Stimulated activated CD8-positive, alpha-beta memory T cell treated with anti-CD3 and anti-CD28 coated beads, Interleukin-12 subunit alpha, Interleukin-12 subunit beta, amount 100 ng/mL, for 4 hours (primary cell): ENCODE data around the gene GDA.

Experiments
- DNase-seq: peaks from one replicate; pipeline ENCODE4 v3.0.0-alpha.2; 2020; ENCODE audit warnings: low read depth

GDA gene

DNA sequence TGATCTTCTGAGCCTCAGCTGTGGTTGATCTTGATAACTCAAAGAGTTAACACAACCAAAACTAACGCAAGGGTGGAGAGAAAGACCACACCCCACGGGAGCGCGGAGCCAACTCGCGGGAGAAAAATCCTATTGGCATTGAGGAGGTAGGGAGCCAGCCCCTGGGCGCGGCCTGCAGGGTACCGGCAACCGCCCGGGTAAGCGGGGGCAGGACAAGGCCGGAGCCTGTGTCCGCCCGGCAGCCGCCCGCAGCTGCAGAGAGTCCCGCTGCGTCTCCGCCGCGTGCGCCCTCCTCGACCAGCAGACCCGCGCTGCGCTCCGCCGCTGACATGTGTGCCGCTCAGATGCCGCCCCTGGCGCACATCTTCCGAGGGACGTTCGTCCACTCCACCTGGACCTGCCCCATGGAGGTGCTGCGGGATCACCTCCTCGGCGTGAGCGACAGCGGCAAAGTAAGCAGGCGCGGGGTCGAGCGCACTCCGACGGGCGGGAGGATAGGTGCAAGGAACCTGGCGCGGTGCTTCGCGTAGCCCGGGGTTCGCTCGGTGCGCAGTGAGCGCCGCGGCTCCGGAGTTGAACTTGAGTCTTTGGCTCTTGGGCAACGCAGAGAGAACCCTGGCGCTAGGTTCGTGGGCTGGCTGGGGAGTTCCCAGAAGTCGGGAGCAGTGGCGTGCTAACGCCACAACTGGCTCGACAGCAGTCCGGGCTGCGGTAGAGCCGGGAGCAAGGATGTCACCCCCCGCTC is at the start of gene GDA:
TSS of gene GDA (plus strand) at position 210 of the 745 bp plus-strand sequence. CDS start at position 330, 120 bp downstream.
- DNase-seq = no peak

DNA sequence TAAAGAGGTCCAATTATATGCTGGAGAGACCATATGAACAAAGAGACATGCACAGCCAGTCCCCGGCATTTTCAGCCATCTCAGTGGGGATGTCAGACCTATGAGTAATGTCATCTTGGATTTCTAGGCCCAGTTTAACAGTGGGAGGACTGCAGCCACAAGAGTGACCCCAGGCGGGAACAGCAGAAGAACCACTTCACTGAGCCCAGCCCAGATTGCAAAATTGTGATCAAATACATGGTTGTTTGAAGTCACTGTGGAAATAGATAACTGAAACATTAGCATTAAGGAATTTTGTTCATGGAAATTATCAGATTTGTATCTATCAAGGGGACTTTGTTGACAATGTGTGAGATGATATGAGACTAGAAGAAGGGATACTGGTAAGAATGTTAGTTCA is 46.7 kb upstream of the GDA start:
- DNase-seq = no peak

DNA sequence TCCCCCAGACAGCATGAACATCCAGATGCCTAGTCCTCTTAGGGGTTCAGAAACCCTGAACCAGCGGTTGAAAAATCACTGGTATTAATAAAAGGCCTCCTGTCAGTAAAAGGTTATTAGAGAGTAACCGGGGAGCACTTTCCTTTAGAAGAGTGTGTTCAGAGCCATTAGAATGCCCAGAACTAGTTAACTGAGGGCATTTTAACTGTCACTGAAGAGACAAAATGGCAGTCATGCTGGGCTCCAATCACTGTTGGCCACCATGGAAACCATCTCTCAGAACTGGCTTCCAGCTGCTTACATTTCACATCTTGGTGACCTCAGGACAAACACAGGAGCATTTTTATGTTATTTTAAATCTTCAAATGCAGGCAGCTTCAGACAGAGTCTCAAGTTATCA is 36.2 kb upstream of the GDA start:
- DNase-seq = no peak

DNA sequence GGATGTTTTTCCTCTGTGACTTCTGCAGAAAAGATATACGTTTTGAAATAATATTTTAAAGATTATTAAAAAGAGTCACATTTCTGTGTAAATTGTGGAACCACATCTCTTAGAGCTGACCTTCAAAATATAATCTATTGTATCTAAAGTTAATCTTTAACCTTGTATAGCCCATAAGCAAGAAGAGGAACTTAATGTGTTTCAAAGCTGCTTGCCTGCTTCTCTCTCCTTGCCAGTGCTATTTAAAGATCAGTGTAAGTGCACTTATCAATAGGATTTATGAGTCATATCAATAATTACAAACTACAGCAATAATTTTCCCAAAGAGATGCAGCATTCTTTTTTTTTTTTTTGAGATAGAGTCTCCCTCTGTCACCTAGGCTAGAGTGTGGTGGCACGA is 29.4 kb upstream of the GDA start:
- DNase-seq = no peak

DNA sequence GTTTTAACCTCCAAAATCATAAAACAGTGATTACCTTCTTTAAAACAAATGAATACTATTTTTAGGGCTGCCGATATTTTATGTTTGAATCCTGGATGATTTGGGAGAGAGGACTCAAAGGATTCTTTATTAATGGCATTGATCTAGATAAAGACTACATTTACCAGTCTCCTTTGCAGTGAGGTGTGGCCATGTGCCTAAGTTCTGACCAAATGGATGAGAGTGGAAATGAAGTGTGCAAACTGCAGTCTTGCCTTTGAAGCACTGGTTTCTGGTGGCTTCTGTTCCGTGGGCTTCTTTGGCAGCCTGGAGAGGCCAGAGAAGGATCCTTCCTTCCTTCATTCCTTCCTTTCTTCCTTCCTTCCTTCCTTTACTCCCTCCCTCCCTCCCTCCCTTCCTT is 24.3 kb upstream of the GDA start:
- no peak for DNase-seq

DNA sequence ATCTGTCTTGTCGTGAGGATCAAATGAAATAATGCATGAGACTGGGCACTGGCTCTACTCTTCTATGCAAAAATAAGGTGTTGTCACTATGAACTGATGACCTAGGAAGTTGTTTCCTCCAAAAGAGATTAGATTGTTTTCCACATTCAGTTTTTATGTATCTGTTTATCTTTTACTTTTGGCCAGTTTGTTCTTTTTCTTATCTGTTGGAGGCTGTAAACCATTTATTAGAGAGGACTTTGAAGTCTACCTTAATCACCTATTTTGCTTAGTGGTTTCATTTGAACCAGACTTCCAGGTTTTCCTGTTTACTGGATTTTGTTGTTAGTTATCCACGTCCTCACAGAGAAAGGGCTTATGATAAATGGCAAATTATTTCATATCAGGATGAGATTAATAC is 21.5 kb upstream of the GDA start:
- no peak for DNase-seq

DNA sequence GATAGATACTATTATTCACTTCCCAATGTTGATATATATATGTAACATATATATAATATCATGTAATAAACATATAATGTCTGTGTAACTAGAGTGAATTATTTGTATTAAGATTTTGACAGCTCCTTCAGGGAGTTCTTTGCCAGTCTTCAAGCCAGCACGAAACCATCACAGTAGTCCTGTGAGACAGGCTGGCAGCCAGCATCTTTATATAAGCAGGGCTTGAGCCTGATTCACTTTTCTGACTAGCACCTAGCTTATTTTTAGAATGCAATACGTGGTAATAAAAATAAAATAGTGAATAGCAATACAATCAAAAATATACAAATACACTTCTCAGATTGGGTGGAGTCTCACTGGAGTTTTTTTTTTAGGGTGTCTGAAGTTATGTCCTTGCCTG is 20.7 kb upstream of the GDA start:
- DNase-seq = no peak

DNA sequence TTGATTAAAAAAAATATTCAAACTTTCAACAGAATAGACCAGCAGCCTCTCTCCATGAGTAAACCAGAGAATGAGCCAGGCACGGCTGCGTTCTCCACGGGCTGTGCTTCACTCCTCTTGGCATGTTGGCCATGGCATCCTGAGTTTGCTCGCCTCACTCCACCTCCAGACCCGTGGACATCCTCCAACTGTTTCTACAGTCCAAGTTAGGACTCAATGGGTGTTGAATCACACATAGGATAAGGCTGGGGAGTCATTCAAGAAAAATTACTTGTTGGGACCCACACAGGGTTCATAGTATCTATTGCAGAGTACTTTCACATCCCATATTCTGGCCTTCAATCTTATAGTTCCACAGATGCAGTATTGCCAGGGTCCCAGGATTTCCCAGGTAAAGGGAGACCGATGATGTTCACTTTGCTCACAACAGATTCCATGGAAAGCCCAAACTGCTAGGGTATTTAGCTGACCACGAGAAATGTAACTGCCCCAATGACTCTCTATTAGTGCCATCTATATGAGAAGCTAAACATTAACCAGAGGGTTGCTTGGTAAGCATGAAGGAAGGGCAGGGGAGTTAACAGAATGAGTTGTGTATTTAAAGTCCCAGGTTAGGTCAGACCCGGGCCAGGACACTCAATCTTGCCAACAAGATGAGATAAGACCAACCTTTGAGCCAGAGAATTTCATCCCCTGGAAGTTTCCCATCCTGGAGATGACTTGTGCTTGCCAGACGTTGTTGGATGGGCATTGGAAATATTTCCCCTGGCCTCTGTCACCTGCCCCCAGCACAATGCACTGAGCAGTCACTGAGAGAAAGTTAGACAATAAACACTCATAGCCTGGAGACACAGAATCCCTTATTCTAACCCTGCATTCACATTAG is 19.7 kb upstream of the GDA start:
- DNase-seq = no peak

DNA sequence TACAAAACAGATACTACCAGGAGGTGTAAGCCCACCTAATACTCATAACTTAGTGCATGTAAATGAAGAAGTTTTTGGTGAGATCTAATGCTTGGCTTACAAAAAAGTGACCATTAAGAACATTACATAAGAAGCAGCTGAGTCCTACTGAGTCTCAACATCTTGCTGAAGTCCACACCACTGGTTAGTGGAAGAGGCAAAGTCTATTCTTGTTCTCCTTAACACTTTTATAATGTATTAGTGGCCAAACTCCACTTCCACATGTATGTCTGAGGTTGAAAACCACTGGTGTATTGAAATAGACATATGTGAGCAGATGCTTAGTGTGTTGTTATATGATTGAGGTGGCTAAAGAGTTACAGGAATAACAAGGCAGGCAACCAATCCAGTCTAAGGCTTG is 18.9 kb upstream of the GDA start:
- DNase-seq = no peak

DNA sequence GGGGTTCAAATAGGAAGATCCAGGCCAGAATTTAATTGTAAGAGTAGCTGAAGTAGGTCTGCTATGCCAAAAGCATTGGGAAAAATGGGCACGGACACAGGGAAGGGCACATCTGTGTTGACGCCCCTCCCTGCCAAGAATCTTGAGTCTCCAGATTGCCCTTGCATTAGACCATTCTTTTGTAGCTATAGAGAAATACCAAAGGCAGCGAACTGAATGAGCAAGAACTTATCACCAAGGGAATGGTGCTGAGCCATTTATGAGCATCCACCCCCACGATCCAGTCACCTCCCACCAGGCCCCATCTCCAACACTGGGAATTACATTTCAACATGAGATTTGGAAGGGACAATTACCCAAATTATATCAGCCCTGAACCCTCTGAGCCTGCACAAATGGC is 18.0 kb upstream of the GDA start:
- no peak for DNase-seq

DNA sequence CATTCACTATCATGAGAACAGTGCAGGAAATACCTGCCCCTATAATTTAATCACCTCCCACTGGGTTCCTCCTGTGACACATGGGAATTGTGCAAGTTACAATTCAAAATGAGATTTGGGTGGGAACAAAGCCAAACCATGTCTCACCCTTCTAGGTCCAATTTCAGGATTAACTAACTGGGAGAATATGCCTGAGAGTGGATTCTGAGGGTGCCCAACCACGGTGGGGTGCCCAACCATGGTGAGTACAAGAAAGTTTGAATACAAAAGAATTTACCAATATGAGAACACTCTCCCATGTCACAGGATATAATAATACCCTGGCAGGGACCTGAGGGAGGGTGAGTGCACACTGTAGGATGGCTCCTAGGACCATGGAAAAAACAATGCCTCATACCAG is 17.2 kb upstream of the GDA start:
- no peak for DNase-seq

DNA sequence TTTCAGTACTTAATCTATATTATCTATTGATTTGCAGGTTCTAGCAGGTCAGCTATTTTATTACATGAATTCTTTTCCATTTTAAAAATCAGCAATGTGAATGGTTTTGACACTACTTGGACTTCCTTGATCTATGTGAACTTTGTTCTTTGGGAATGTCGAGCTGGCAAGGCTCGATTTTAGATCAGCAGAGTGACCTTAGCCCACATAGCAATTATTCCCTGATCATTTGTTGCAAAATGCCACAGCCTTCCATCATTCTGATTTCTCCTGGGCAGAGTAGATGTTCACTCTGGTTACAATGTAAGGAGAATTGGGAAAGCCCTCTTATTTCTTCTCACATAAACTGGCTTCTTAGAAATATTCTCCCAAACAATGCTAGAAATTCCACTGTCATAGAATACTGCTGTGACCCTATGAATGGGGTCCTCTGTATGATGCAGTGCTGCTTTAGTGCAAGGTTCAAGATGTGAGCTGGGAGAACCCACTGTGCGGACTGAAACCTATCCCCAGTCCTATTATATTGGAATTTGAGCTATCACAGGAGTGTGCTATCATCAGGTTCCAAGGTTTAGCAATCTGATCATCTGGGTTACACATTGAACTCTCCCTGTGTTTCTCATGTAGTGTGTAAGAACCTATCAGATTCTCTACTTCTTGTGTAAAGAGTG is 15.7 kb upstream of the GDA start:
- no peak for DNase-seq

DNA sequence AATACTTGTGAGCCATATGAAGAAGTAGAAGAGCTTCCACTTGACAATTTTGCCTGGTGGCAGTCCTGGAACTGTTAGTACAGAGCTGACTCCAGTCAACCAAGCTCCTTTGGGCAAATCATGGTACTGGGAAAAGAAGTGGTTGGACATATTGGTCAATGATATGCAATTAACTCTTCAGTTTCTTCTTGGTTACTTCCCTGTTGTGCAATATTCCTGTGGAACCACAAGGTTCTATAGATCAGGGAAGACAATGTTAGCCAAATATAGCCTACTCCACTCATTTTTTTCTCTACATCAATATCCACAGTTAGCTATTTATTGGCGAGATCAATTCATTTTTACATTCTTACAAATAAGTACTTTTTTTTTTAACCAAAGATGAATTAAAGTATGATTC is 14.4 kb upstream of the GDA start:
- no peak for DNase-seq

DNA sequence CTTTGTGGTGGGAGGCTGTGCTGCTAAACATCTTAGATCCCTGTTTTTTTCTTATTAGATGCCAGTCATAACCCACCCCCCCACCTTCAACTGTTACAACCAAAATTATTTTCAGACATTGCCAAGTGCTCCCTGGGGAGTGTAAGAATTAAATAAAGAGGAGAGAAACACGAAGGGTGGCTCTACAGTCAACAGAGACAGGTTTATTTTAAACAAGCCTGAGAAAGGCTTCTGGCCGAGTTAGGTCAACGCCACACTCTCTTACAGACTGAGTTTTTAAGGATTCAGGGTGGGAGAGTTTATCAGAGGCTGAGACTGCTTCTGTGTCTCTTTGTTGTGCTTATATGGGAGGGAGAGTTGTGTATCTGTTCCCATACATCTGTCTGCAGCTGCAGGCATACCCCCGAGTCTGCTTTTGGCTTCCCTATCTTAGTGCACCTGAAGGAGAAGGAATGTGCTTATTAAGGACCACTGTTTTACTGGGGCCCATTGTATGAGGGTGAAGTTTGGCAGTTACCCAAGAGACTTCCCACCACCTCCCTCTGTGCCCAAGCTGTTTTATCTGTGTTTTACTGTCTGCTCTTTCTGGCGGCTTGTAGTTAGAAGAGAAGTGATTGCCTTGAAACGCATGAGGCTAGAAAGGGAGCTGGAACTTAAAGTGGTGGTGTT is 11.4 kb upstream of the GDA start:
- no peak for DNase-seq

DNA sequence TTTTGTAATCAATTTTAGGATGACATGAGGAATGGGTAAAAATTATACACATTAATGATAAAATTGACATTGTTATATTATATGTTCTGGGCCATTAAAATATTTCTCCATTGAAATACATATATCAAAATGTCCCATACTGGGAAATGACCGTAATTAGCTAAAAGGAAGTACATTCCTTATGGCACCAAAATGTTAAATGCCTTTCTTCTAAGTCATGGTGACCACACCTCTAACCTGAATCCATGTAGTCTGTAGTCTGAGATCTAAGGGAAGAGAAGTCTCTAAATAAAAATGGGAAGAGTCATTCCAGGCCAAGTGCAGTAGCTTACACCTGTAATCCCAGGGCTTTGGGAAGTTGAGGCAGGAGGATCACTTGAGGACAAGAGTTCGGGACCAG is 10.0 kb upstream of the GDA start:
- no peak for DNase-seq

DNA sequence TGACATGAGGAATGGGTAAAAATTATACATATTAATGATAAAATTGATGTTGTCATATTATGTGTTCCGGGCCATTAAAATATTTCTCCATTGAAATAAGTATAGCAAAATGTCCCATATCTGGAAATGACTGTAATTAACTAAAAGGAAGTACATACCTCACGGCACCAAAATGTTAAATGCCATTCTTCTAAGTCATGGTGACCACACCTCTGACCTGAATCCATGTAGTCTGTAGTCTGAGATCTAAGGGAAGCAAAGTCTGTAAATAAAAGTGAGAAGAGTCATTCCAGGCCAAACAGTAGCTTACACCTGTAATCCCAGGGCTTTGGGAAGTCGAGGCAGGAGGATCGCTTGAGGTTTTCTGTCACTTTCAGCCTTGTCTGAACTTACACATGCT is 8.7 kb upstream of the GDA start:
- DNase-seq = no peak

DNA sequence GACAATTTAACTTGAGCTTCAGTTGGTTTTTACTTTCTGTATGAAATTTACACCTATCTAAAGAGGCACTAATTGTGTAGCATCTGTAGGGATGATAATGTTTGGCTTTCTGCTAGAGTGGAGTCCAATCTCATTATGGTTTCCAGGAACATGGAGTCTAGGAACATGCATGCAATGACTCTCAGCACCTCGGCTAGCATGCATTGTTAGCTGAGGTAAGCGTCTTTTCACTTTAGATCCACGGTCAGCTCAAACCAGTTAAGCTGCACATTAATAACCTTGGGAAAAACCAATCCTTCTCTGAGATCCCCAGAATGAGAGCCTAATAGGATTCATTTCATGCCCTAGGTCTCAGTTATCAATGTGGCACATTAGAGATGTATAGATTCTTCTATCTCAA is 7.8 kb upstream of the GDA start:
- DNase-seq = no peak

DNA sequence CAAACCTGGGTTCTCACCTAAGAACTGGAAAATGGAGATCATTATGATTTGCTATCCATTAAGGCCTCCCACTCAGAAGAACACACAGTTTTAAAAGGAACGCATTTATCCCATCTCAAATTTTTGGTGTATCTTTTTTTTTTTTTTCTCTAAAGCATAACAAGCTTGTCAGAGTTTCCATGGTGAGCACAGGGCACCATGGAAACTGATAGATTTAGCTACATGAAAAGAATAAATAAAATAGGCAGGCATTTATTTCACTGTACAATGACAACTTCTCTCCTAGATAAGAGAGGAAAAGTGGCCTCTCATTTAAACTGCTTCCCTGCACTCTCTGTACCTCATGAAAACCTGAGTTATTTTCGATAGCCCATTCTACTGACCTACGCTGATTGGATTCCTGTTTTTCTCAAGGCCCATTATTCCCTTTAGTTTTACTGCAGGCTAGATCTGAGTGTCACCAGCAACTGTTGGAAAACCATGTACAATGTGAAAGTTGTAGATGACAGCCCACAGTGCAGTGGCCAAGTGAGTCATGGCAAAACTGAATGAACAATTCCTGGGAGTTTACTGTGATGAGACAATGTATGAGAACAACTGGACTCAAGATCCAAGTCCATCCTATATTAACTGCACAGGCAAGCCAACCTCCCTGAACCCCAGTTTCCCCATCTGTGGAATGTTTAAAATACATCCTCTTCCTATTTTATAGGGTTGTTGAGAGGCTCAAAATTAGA is 4.3 kb upstream of the GDA start:
- no peak for DNase-seq

DNA sequence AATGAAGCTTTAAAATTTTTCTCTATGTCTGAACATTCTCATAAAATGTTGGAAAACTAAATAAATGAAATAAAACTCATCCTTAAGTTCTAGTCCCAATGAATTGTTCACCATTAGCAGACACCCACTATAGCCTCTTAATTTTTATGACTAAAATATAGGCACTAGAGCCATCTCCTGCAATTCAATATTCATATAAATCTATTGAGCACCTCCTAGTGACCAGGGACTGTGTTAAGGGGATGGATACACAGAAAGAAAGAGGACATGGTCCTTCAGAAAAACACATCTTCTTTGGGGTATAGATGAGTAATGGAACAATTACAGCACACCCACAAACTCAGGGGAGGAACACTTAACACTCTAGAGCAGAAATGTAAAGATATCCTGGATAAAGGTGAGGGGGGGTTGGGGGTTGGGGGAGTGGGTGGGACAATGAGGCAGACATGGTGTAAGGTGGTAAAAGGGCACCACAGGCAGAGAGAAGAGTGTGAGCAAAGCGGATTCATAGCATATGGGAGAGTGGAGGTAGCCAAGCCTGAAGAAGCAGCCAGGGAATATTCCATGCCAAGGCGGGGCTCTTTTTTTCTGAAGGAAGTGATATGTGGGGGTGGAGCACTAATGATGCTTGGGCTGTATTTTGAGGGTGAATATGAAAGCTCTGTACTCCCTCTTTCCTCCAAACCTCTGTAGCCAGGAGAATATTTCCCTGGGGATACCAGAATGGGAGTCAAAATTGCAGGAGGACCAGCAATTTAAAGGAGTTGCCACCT is 3.3 kb upstream of the GDA start:
- DNase-seq = no peak

DNA sequence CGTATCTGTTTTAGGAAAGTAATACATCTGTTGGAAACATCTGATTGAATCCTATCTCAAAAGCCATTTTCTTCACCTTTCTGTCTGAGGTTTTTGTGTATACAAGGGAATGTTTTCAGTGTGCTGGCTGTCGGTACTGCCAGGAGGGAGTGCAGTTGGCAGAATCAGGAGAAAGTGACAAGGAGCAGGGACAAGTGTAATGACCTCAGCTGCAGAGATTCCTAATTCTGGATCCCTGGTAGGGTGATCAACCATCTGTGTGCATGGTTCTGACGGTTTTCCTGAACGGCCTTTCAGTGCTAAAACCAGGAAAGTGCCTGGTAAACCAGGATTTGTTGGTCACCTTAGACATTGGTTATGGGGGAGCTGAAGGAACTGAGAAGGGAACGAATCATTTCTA is 1.6 kb upstream of the GDA start:
- no peak for DNase-seq

DNA sequence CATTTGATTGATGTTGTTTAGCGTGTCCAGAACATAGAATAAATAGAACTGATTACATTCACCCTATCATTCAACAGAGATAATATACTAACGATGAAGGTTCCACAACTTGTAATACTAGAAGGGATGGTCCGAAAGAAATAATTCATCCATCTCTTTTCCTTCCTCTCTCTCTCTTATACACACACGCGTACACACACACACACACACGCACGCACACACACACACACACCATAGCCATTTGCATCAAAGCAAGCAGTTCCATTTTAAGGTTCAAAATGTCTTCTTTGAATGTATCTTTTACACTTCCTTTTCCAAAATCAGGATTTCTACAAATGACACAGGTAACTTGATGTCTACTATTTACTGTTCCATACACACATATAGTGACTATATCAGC is 887 bp downstream of the GDA start:
- DNase-seq = no peak
